Stimulated activated CD8-positive, alpha-beta memory T cell treated with anti-CD3 and anti-CD28 coated beads, Interleukin-4, amount 100 ng/mL, for 24 hours (primary cell): ENCODE results near the gene KMT2B.
A peak's percentile ranks its signal among the peaks of the same experiment; 100 is the strongest.
"Not testable (repeated sequence)": the region's sequence is repeated elsewhere in the genome, so short reads cannot be mapped to it uniquely, and the experiment has no call there.

ENCODE experiments used
- DNase-seq: peaks from one replicate; pipeline ENCODE4 v3.0.0-alpha.2; 2020; ENCODE audit warnings: low read depth

The KMT2B gene

DNA sequence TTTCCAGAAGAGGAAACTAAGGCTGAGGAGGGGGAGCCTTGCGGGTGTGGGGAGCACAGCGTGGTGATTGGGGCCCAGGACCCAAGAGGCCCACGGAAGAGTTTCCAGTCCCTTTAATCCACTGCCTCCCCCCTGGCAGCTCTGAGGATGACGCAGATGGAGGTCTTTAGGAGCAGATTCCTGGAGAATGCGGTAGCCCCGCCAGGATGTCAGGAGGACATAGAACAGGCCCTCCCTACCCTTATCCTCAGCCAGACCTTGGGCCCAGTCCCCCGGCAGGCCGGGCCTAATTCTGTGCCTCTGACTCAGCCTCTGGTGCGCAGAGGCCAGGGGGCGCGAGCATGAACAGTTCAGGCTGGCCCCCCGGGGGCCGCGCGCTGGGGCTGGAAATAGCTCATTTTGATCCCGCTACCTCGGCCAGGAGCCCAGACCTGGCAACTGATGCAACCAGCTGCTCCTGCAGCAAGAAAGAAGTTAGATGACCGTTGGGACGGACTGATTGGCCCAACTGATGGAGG lies 39.5 kb downstream of the KMT2B start:
- DNase-seq: no peak

DNA sequence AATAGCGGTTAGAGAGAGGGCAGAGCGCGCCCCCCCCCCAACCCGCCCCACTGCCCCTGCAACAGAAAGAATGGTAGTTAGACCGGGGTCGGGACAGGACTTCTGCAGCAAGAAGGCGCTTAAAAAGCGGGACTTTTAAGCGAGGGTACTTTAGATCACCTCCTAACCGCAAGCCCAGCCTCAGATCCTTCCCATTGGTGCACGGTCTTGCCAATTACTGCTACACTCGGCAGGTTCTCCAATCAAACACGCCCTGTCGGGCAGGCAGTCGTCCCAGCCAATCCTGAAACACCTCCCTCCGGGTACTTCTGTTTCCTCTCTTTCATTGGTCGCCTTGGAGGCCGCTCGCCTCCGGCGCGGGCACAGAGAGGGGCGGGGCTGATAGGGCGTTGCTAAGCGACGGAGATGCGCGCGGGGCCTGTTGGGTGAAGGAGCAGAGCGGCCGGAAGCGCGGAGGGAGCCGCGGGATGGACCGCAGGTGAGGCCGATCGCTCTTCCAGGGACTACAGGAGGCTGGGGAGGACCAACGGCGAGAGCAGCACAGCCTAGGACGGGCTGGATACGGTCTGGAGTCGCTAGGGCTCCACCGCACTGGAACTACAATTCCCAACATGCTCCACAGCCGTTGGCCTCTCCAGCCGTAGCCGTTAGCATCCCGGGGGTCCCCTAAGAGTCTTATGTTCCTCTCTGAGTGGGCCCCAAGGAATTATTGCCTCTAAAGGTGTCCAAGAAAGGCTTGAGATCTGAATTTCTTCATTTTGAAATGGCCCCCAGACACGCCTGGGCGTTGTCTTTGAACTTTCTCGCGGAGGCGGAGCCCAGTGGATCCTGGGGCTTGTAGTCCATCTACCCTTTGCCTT lies 40.2 kb downstream of the KMT2B start, which contains the start of gene PROSER3:
PROSER3 (plus strand) TSS at position 428 of the 860 bp plus-strand sequence; CDS start at position 468, 40 bp downstream.
- peak; percentile 97 for DNase-seq

DNA sequence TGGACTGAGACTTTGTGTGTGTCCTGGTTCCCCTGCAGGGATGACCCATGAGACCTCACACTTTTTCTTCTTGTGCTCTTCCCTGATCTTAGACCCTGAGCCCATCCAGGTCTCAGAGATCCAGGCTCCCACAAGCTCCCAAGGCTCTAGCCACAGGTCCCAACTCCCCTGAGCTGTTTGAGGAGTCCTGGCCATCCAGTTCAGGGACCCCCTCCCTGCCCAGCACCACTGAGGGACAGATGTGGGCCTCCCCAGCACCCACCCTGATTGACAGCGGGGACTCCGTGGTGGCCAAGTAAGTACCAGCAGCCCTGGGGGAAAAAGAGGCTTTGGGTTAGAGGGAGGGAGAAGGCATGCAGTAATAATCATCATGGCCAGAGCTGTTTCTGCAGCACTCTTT lies 41.9 kb downstream of the KMT2B start:
- no peak for DNase-seq

DNA sequence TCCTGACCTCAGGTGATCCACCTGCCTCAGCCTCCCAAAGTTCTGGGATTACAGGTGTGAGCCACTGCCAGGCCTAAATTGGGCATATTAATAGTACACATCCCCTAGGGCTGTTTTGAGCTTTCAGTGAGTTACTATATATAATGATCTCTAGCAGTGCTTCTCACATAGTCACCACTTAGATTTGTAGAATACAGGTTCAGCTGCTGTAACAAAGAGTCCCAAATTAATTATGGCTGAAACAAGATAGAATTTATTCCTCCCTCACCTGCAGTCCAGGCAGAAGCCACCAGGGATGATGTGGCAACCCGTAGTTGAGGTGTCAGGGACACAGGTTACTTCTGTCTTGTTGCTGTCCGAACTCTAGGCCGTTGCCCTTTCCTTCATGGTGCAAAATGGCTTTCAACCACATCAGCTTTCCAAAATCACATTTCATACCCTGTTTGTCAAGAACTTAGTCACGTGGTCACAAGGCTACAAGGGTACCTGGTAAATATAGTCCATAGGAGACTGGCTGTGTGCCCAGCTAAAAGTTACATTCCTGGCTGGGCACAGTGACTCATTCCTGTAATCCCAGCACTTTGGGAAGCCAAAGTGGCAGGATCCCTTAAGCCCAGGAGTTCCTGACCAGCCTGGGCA lies 43.0 kb downstream of the KMT2B start:
- no peak for DNase-seq

DNA sequence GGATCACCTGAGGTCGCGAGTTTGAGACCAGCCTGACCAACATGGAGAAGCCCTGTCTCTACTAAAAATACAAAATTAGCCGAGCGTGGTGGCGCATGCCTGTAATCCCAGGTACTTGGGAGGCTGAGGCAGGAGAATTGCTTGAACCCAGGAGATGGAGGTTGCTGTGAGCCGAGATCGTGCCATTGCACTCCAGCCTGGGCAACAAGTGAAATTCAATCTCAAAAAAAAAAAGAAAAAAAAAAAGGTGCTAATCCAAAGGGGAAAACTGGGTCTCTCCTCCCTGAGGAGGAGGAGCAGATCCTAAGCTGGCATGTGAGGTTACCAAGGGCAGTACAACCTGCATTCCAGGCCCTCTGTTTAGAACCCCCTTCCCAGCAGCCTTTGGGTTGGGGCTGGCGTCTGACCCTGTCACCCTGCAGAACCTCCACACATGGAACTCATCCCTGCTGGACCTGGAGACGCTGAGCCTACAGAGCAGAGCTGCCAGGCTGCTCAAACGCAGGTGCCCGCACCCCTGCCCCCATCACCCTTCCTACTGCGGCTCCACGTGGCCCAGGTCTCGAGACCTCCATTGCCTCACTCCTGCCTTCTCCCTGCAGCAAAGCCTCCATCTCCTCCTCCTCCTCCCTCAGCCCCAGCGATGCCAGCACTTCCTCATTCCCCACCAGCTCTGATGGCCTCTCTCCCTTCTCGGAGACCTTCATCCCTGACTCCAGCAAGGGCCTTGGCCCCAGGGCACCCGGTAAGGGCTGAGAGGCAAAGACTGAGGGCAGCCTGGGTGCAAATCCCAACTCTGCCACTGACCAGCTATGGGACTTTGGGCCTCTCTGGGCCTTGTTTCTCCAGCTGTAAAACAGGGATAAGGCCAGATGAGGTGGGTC lies 46.9 kb downstream of the KMT2B start:
- no peak for DNase-seq

DNA sequence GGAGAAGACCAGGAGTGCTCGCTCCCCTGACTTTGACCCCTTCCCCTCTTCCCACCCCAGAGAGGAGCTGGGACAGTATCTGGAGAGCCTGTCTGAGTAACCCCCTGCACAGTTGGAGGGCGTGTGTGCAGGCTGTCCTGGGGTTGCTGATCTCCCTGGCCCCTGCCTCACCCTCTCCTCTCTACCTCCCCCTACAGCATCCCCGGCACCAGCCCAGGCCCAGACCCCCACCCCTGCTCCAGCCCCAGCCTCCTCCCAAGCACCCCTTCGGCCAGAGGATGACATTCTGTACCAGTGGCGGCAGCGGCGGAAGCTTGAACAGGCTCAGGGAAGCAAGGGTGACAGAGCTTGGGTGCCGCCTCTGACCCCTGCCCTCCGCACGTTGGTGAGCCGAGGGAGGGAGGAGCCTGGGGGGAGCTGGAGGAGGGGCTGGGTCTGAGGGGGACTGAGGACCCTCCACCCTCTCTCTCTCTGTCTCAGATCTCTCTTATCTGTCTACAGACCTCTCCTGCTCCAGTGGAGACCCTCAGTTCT lies 48.8 kb downstream of the KMT2B start:
- DNase-seq: no peak

DNA sequence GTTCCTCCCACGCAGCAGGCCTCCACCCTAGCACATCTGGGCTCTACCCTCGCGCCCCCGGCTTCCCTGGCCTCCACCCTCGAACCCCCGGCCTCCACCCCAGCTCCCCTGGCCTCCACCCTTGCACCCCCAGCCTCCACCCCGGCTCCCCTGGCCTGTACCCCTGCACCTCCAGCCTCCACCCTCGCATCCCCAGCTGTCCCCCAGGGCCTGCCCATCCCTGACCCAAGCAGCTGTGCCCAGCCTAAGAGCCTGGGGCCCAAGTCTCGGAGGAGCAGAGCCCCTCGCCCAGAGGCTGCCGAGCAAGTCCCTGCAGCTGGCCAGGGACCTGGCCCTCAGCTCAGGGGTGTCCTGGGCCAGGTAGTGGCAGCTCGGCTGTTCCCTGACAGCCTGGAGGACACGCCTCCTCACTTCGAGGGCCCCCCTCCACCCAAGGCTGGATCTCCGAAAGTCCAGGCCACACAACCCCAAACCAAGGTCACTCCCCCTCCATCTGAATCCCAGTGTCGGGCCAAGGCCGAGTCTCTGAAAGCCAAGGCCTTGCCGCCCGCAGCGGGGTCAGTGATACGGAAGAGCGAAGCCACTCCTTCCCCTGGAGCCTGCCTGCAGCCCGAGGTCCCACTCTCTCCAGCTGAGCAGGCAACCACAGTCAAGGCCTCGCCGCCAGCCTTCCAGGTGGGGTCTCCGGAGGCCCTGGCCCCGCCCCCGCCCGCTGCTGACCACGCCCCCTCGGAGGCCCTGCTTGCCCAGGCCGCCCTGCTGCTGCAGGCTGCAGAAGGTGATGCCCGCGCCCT lies 49.7 kb downstream of the KMT2B start:
- DNase-seq: no peak

DNA sequence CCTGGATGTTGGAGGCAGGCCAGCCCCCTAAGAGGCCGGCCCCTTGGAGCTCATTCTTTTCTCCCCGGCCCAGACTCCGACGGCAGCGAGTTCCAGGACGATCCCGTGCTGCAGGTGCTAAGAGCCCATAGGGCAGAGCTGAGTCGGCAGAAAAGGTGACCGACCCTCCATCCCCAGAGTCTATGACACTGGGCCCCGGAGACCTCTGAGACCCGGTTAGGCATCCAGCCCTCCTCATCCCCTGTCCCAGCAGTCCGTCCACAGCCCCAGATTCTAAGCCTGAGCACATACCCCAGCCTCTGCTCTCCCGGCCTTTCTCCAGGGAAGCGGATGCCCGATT lies 50.2 kb downstream of the KMT2B start:
- DNase-seq: no peak

DNA sequence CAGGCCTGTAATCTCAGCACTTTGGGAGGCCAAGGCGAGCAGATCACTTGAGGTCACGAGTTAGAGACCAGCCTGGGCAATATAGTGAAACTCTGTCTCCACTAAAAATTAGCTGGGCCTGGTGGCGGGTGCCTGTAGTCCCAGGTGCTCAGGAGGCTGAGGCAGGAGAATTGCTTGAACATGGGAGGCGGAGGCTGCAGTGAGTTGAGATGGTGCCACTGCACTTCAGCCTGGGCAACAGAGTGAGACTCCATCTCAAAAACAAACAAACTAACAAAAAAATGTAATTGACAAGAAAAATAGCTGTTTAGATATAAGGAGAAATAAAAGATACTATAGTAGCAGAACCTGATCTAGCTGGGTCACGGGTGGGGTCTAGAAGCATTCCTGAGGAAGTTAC lies 54.6 kb downstream of the KMT2B start:
- not testable (repeated sequence) for DNase-seq

DNA sequence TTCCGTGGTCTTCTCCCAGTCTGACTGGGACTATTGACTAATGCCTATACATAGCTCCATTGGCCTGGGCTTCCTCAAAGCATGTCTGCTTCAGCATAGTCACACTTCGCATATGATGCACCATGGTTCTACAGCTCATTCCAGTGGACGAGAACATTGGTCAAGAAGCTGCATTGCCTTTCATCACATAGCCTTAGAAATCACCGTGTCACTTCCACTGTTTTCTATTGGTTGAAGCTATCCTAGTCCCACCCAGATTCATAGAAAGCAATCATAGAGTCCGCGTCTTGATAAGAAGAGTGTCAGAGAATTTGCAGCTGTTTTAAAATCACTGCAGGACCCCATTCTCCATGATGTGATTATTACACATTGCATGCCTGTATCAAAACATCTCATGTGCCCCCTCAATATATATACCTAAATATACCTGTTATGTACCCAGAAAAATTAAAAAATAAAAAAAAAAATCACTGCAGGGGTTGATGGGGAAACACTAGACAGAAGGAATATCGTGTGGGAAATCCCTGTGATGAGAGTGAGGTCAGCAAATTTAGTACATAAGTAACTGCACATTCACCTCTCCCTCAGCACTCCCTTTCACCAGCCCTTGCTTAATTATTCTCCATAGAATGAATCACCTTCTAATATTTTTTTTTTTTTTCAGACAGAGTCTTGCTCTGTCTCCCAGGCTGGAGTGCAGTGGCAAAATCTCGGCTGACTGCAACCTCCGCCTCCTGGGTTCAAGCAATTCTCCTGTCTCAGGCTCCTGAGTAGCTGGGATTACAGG lies 55.4 kb downstream of the KMT2B start:
- no peak for DNase-seq

DNA sequence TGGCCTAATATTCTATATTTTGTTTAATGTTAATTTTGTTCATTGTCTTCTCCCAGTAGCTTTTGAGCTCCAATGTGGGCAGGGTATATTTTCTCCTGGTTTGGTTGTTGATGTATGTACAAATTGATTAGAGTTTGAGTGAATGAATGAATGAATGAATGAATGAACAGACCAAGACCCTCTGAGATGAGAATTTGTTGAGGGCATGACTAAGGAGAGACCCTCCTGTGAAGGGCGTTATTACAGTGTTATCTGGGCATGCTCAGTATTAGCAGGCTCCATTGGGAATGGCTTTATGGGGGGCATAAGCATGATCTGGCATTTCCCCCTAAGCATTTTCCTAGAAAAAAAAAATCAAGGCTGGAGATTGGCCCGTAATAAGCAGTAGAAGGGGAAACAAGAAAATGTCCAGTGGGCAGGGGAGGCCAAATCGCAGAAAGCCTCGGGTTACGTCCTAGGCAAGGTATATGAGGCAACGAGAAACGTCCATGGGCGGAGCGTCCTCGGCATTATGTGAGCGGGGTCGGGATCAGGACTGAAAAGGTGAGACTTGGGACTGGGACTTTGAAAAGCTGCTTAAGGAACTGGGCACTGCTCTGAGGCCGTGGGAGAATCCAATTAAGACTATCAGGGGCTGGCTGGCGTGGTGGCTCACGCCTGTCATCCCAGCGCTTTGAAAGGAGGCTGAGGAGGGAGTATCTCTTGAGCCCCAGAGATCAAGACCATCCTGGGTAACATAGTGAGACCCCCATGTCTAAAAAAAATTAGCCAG lies 56.7 kb downstream of the KMT2B start:
- DNase-seq: no peak

DNA sequence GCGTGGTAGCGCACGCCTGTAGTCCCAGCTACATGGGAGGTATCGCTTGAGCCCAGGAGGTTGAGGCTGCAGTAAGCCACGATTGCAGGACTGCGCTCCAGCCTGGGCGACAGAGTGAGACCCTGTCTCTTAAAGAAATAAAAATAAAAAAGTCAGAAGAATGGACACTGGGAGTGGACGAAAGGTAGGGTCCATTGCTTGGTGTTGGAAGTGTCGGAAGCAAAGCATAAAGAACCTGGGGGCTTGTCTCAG lies 57.2 kb downstream of the KMT2B start:
- DNase-seq: no peak

DNA sequence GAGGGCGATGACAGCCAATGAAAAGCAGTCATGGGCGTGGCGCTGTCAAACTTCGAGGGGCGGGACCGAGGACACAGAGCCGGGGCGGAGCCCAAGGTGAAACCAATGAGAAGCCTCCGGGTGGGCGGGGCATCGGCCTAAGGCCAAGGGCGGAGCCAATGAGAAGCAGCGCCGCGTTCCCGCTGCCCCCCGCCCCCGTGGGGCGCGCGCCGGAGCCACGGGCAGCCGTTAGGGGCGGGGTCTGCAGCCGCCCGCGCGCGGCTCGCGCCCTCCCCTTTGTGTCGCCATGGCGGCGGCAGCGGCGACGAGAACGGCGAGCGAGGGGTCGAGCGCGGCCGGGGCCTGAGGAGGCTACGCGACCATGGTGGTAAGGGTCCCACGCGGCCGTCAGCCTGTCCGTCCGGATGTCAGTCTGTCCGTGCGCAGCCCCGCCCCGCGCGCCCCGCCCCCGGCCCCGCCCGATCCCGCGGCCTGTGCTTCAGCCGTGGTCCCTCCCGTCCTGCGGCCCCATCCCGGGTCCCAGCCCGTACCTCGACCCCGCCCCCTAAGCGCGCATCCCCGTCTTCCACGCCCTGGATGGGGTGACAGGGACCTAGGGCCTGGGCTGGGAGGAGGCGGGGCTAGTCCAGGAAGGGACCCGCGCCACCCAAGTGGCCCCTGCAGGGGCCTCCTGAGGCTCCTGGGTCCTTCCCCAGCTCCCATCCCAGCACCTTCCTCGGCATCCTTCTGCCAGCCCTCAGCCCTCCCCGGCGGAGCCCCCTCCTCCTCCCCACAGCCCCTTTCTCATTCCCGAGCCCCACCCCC lies 57.7 kb downstream of the KMT2B start, which contains the start of gene ARHGAP33:
ARHGAP33 (plus strand) TSS at position 267 of the 804 bp plus-strand sequence; CDS start at position 362, 95 bp downstream.
- DNase-seq: peak; percentile 98

DNA sequence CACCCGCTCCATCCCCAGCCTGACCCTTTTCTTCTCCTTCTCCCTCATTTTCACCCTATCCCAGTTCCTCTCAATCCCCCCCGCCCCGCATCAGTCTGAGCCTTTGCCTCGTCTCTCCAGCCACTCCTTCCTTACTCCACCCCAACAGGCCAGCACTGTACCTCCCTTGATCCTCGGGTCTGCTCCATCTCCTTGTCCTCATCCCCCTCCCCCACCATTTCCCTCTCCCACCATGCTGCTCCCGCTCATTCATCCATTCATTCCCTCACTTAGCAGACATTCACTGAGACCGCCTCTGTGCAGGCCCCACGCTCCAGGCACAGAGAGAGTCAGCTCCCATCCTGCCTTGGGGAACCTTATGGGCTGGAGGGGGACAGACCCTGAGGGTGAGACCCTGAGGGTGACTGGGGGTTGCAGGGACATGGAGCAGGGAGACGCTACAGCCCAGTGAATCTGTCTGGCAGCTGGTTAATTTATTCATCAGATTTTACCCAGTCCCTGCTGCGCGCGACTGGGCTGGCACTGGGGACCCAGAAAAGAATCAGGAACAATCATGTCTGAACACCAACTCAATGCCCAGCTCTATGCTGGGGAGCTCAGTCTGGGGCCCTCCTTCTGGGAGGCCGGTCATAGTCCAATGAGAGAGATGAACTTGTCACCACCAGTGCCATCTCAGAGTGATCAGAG lies 58.4 kb downstream of the KMT2B start:
- DNase-seq: no peak

DNA sequence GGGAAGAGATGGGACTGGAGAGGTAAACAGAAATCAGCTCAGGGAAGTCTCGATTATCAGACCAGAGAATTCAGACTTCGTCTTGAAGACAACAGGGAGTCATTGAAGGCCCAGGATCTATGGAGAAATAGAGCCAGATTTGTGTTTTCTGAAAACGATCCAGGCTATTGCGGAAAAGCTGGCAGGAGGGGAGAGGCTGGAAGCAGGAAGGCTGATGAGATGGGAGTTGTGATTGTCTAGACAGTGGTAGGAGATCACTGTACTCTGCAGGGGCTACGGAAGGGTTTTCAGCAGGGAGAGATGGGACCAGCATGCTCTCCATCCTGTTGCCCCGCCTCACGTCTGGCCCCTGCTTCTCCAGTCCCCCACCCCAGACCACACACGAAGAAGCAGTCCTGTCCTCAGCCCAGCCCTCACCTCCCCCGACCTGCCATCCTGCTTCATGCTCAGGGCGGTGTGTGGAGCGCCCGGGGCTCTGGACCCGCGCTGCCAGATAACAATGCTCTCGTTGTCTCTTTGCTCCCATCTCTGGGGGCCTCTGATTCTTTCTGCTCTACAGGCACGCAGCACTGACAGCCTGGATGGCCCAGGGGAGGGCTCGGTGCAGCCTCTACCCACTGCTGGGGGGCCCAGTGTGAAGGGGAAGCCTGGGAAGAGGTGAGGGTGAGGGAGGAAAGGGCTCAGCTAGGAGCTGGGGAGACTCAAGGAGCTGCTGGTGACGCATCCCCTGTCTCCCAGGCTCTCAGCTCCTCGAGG lies 59.5 kb downstream of the KMT2B start:
- no peak for DNase-seq

DNA sequence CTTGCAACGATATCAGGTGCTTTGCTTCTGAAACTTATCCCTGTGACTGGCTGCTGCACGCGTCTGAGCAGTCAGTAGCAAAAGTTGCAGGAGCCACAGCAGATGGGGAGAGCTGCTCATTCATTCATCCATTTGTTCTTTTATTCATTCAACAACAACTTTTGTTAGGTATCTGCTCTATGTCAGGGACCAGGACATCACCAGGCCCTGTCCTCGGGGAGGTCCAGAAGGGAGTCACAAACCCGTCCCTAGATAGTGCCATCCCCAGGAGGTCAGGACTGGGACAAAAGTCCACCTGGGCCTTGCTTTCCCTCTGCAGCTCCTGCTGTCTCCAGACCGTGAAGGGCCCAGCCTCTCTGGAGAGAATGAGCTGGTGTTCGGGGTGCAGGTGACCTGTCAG lies 60.2 kb downstream of the KMT2B start:
- DNase-seq: no peak

DNA sequence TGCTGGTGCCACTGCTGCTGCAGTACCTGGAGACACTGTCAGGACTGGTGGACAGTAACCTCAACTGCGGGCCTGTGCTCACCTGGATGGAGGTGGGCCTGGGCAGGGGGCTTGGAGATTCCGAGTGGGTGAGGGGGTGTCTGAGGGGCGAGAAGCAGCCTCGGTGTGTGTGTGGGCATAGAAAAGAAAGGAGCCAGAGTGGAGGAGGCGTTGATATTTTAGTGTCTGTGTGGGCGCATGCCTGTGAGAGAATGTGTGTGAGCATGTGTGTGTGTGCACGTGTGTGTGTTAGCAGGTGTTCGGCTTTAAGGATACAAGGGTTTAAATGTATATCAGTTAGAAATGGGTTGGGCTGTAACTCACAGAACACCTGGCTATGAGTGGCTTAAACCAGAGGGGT lies 61.2 kb downstream of the KMT2B start:
- no peak for DNase-seq

DNA sequence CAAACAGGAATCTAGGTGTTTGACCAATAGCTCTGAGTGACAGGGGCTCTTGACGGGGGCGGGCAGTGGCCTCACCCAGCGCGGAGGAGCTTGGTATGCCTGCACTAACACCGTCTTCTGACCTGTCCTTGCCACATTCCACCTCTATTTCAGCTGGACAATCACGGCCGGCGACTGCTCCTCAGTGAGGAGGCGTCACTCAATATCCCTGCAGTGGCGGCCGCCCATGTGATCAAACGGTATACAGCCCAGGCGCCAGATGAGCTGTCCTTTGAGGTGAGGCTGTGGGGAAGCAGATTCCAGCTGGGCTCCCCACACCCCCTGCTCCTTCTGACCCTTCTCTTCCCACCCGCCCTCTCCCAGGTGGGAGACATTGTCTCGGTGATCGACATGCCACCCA lies 62.3 kb downstream of the KMT2B start:
- DNase-seq: no peak
